GM19099 (cell line): ENCODE results near the gene DSG3.

Source experiments
- POLR2A ChIP-seq: IDR thresholded peaks from 3 replicates; pipeline ENCODE4 v1.6.1; 2011; ENCODE audit warnings: low read depth; ENCODE audit not compliant: insufficient read length; ENCODE audit errors: extremely low read depth

DSG3 gene

DNA sequence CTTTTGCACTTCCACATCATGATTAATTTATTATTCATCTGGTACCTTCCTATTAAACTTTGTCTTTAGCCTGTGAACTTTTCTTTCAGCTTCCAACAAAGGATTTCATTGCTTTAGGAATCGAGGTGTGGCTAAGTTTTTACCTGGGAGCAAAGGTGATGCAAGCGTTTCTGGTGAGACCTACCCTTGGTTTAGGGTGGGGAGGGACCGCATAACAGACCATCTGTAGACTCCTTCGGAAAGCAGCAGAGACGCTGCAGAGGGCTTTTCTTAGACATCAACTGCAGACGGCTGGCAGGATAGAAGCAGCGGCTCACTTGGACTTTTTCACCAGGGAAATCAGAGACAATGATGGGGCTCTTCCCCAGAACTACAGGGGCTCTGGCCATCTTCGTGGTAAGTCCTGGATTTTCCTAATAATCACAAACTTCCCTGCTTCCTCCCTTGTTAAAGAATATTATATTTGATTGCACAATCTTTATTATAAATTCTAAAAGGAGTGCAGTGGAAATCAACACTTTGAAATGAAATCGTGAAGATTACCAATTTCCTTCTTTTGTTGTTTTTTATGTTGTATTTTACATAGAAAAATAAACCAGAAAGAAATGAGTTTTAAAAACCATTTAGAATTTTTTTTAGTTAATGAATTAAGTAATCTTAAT is at the start of gene DSG3:
Gene DSG3 (plus strand): TSS at position 212 of the 662 bp plus-strand sequence. CDS start 137 bp downstream, at position 349.
- no peak for TF ChIP-seq POLR2A

DNA sequence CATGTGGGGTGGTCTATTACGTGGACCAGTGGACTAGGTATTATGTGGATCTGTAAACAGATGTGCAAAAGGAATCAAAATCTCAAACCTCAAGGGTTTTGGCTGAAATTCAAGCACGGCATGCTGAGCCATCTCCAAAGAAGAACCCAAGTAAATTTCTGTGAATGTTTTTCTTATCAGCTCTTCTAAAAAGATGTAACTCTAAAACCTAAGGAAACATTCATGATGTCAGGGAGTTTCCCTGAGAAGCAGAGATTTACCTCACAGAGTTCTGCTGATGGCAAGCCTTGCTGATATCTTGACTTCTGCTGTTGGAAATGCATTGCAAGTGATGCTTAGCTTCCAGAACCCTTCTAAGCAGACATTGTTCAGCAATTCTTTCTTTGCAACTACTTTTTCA is 49.4 kb upstream of the DSG3 start:
- TF ChIP-seq POLR2A, result no peak

GRCh38 chr18:31399306-31400032 is 48.1 kb upstream of the DSG3 start:
- TF ChIP-seq POLR2A, result no peak

GRCh38 chr18:31401156-31402025 is 46.1 kb upstream of the DSG3 start:
- TF ChIP-seq POLR2A, result no peak

DNA sequence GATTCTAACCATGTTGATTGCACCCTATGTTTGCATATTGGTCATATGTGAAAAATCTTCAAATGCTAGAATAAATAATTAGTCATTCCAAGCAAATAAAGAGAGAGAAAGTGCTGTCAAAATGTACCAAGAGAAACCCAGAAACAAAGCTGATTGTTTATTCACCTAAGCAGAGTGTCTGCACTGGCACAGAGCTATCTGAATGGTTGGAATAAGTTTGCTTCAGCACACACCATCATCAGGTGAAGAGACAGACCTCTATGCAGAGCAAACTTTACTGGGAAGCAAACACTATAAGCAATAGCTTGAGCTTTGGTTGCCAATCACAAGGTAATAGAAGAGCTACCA is 45.5 kb upstream of the DSG3 start:
- no peak for TF ChIP-seq POLR2A

DNA sequence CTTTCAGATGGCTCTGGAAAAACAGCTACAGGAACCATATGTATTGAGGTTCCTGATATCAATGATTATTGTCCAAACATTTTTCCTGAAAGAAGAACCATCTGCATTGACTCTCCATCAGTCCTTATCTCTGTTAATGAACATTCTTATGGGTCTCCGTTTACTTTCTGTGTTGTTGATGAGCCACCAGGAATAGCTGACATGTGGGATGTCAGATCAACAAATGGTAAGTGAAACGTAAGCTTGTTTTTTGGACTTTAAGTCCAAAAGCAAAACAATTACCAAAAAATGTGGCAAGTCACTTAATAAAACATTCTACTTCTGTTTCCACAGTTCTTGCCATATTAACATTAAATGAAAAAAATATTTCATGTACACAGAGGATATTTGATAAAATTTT is 44.1 kb upstream of the DSG3 start:
- no peak for TF ChIP-seq POLR2A

- no peak for TF ChIP-seq POLR2A
These were observed 39.9 kb upstream of the DSG3 start for GRCh38 chr18:31407649-31408048.

GRCh38 chr18:31409276-31409675 is 38.3 kb upstream of the DSG3 start:
- no peak for TF ChIP-seq POLR2A

DNA sequence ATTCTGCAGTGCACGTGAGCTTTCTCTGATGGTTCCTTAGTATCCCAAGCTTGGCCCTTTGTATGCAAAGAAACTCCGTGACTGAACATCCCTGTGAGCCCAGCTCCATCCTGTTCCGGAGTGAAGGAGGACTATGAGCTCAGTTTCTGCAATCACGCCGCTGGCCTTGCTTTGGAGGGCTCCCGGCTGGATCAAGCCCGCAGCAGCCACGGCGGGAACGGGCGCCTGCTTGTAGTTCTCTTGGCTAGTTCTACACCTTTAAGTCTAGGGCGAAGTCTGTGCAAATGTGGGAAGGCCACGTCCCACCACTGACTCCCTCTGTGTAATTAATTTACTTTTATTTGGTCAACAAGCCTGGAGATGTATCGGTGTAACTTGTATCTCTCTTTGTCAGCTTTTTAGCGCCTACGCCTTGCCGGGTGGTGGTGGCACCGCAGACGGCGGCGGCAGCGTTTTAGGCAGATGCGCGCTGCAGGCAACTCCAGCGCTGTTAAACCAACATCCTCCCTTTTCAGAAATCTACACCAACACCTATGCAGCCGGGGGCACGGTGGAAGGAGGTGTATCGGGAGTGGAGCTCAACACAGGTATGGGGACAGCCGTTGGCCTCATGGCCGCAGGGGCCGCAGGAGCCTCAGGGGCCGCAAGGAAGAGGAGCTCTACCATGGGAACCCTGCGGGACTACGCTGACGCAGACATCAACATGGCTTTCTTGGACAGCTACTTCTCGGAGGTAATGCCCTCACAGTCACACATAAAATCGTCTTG is 36.6 kb upstream of the DSG3 start:
- TF ChIP-seq POLR2A, result no peak

GRCh38 chr18:31413137-31413536 is 34.4 kb upstream of the DSG3 start:
- no peak for TF ChIP-seq POLR2A

- TF ChIP-seq POLR2A, result no peak
These were observed 29.7 kb upstream of the DSG3 start for GRCh38 chr18:31417850-31418249.

DNA sequence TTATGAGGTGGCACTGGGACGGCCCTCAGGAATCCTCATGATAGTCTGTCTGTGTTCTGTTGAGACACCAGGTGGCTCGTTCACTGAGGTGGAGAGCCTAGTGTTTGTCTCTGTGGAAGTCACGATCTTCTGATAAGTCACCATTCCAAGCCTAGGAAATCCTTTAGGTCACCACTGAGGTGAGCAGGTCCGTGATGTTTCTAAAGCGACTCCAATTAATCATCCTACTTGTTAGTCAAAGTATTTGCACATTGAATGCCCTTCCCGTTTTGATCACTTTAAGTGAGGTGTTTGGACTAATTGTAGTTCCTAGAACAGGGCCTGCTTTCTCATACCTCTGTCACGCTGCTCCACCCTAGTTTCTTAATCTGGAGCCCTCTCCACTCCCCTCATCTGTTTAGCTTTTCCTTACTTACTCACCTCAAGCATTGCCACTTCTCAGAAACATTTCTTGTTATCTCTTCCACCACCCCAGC is 28.0 kb upstream of the DSG3 start:
- no peak for TF ChIP-seq POLR2A

- no peak for TF ChIP-seq POLR2A
These were observed 27.5 kb upstream of the DSG3 start for GRCh38 chr18:31420032-31420431.

DNA sequence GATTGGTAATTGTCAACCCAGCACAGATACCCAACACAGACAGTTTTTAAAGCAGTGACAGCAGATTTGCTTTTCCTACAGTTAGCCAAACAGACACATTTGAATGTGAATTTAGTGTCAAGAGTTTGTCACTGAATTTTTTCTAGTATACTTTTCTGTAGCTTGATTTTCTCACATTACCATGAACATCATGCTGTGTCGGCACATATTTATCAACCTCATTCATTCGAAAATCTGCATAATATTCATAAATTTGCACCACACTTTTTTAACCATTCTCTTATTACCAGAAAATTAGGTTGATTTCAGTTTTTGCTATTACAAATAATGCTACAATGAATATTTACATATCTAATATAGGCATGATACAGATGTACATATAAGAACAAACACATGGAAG is 27.0 kb upstream of the DSG3 start:
- no peak for TF ChIP-seq POLR2A

DNA sequence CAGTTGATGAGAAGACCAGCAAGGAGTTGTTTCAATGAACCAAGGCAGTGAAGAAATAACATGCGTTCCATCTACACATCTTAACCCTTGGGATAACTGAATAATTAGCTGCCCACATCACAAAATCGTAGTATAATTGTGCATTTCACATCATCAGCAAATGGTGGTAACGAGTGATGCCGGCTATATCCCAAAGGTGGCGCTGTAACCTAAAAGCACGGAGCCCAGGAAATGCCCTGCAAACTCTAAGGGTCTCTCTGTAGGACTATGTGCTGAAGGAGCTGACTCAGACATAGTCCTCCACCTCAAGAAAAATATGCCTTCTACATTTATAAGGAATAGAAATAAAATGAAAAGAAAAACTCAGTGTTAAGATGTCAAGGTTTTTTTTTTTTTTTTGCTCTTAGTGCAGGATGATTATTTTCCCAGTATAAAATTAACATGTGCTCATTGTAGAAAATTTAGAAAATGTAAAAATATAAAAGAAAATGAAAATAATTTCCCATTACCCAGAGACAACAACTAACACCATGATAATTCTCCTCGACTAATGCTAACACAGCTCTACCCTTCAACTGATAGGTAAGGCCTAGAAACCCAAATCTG is 23.1 kb upstream of the DSG3 start:
- no peak for TF ChIP-seq POLR2A

GRCh38 chr18:31426021-31426420 is 21.5 kb upstream of the DSG3 start:
- TF ChIP-seq POLR2A, result no peak
